Gastroesophageal sphincter (tissue), 4 donors: ENCODE measurements around the gene PARP12. TPM values are rescaled to one million over a fixed set of nuclear protein-coding genes. Genes with fewer than 3 reads are reported as not detected.

ENCODE experiments used
- ATAC-seq: fragments of 150-250 bp; one replicate; pipeline ENCODE4 v1.9.1; 2016; ENCODE audit warnings: mild to moderate bottlenecking, moderate library complexity
- H3K27ac ChIP-seq, 4 donors: fragments of 200-600 bp; sonication (generic) in 3 of 4; 1 replicate in 3 of 4; 2 replicates in 1 of 4; pipeline ENCODE4 v1.5.1; 2016 to 2019
- H3K27me3 ChIP-seq: fragments of 200-600 bp; sonication (generic); one replicate; pipeline ENCODE4 v1.5.1; 2019
- H3K36me3 ChIP-seq, 2 donors: fragments of 200-600 bp; sonication (generic); one replicate each; pipeline ENCODE4 v1.5.1; 2019; ENCODE audit warnings: control low read depth in 1 of 2
- H3K4me1 ChIP-seq, 3 donors: fragments of 200-600 bp; sonication (generic); 1 replicate in 2 of 3; 2 replicates in 1 of 3; pipeline ENCODE4 v1.5.1; 2016 to 2019; ENCODE audit warnings: control low read depth in 2 of 3
- H3K4me3 ChIP-seq, 2 donors: fragments of 200-600 bp; sonication (generic); one replicate each; pipeline ENCODE4 v1.5.1; 2019; ENCODE audit warnings: mild to moderate bottlenecking in 1 of 2, moderate library complexity in 1 of 2
- H3K9me3 ChIP-seq, 3 donors: fragments of 200-600 bp; sonication (generic); one replicate each; pipeline ENCODE4 v1.5.1; 2017 to 2019; ENCODE audit warnings: control low read depth in 2 of 3
- EP300 ChIP-seq: sonication (generic); formaldehyde crosslinking; IDR thresholded peaks from one replicate; pipeline ENCODE4 v1.6.1; 2017; ENCODE audit warnings: antibody characterized with exemption, mild to moderate bottlenecking
- POLR2A ChIP-seq, 2 donors: fragments of 450-650 bp; IDR thresholded peaks; one replicate each; pipeline ENCODE4 v1.6.1; 2017; ENCODE audit warnings: antibody characterized with exemption in 2 of 2, mild to moderate bottlenecking in 2 of 2, moderate library complexity in 1 of 2
- POLR2AphosphoS5 ChIP-seq: sonication (generic); formaldehyde crosslinking; IDR thresholded peaks from one replicate; pipeline ENCODE4 v1.6.1; 2017; ENCODE audit warnings: antibody characterized with exemption
- WGBS, 2 donors: methylation state at CpG; one replicate each; pipeline ENCODE4 v1.1.5; 2018; ENCODE audit warnings: low coverage in 1 of 2; 5-methylcytosine and 5-hydroxymethylcytosine counted together
- total RNA-seq, 4 donors: library from RNA; depleted of rRNA; stranded (reverse); fragments of >200 nt; gene quantifications; one replicate each; pipeline ENCODE4 v1.1.0, GENCODE V29; 2016
- TF ChIP-seq, protein P1 (sequence below), 4 experiments: fragments of 200-600 bp in 2 of 4; fragments of 450-650 bp in 2 of 4; sonication (generic) in 1 of 4; IDR thresholded peaks; one replicate each; pipeline ENCODE4 v1.5.1; 2017 to 2019; ENCODE audit warnings: antibody characterized with exemption in 4 of 4, mild to moderate bottlenecking in 2 of 4, moderate library complexity in 2 of 4

PARP12 gene
- total RNA-seq, 4 donors from 2014 or later, result 11.9 to 35.6 (median 18.1) TPM

DNA sequence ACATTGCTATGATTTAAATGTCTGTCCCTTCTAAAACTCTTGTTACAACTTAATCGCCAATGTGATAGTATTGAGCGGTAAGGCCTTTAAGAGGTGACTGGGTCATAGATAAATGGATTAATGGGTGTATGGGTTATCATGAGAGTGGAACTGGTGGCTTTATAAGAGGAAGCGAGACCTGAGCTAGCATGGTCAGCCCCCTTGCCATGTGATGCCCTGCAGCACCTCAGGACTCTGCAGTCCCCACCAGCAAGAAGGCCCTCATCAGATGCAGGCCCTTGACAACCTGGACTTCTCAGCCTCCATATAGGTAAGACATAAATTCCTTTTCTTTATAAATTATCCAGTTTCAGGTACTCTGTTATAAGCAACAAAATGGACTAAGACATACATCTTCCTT is 15.6 kb downstream of the PARP12 start:
- Histone ChIP-seq H3K27me3 (no peaks in the 10 kb centered on the region), H3K27ac (no peak overlapping the region), H3K4me3 (no peak overlapping the region), H3K9me3 (no peaks in the 10 kb centered on the region), H3K36me3 (peaks cover 0 to 59% of the 10 kb centered on the region in 2 donors), H3K4me1 (no peaks in the 10 kb centered on the region)
- 88 to 90% methylated on average over 2 of the region's 3 CpGs for WGBS, 2 donors
- no peak for TF ChIP-seq POLR2A (IDR thresholded peaks at IDR 0.05)
- TF ChIP-seq POLR2AphosphoS5, result no peak
- no peak for TF ChIP-seq EP300
- TF ChIP-seq, protein P1, sequence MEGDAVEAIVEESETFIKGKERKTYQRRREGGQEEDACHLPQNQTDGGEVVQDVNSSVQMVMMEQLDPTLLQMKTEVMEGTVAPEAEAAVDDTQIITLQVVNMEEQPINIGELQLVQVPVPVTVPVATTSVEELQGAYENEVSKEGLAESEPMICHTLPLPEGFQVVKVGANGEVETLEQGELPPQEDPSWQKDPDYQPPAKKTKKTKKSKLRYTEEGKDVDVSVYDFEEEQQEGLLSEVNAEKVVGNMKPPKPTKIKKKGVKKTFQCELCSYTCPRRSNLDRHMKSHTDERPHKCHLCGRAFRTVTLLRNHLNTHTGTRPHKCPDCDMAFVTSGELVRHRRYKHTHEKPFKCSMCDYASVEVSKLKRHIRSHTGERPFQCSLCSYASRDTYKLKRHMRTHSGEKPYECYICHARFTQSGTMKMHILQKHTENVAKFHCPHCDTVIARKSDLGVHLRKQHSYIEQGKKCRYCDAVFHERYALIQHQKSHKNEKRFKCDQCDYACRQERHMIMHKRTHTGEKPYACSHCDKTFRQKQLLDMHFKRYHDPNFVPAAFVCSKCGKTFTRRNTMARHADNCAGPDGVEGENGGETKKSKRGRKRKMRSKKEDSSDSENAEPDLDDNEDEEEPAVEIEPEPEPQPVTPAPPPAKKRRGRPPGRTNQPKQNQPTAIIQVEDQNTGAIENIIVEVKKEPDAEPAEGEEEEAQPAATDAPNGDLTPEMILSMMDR (IDR thresholded peaks at IDR 0.05), result no peak
- ATAC-seq, result no peak

DNA sequence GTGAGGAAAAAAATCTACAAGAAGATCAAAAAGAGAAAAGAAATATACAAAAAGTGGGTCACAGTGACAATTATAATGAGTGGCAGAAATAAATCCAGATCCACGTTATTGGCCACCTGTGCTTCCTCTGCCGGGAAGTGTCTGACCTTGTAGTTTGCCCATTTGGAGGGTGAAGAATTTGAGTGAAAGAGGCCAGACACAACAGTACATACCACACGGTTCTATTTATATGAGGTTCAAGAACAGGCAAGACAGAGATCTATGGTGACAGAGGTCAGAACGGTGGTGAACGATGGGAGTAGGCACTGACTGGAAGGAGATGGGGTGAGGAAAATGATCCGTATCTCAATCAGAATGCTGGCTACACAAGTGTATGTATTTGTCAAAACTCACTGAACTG is 17.1 kb downstream of the PARP12 start:
- no peak overlapping the region for H3K4me3 ChIP-seq
- no peak overlapping the region for H3K27ac ChIP-seq
- TF ChIP-seq, protein P1 (IDR thresholded peaks at IDR 0.05), result no peak
- TF ChIP-seq EP300, result no peak
- no peak for TF ChIP-seq POLR2AphosphoS5
- no peak for TF ChIP-seq POLR2A (IDR thresholded peaks at IDR 0.05)
- ATAC-seq, result no peak
- peaks cover 0 to 74% of the 10 kb centered on the region in 2 donors for H3K36me3 ChIP-seq
- H3K27me3 ChIP-seq, result no peaks in the 10 kb centered on the region
- H3K9me3 ChIP-seq, result no peaks in the 10 kb centered on the region
- WGBS, 2 donors, result 55 to 58% methylated on average over 4 to 6 of the region's 6 CpGs
- no peaks in the 10 kb centered on the region for H3K4me1 ChIP-seq

DNA sequence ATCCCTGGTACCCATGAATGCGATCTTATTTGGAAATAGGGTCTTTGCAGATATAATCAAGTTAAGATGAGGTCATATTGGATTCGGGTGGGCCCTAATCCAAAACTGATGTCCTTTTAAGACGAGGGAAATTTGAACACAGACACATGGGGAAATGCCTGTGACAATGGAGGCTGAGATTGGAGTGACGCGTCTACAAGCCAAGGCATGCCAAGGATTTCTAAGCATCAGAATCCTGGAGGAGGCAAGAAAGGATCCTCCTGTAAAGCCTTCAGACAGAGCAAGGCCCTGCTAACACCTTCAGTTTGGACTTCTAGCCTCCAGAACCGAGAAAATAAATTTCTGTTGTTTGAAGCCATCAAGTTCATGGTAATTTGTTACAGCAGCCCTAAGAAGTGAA is 18.5 kb downstream of the PARP12 start:
- no peaks in the 10 kb centered on the region for H3K4me1 ChIP-seq
- H3K9me3 ChIP-seq, result no peaks in the 10 kb centered on the region
- H3K36me3 ChIP-seq, result peaks cover 0 to 88% of the 10 kb centered on the region in 2 donors
- H3K27me3 ChIP-seq, result no peaks in the 10 kb centered on the region
- 91 to 92% methylated on average over 6 of the region's 6 CpGs for WGBS, 2 donors
- no peak overlapping the region for H3K4me3 ChIP-seq
- ATAC-seq, result no peak
- no peak overlapping the region for H3K27ac ChIP-seq
- TF ChIP-seq POLR2A (IDR thresholded peaks at IDR 0.05) (no peak), POLR2AphosphoS5 (no peak), EP300 (no peak)
- TF ChIP-seq, protein P1 (IDR thresholded peaks at IDR 0.05), result no peak

DNA sequence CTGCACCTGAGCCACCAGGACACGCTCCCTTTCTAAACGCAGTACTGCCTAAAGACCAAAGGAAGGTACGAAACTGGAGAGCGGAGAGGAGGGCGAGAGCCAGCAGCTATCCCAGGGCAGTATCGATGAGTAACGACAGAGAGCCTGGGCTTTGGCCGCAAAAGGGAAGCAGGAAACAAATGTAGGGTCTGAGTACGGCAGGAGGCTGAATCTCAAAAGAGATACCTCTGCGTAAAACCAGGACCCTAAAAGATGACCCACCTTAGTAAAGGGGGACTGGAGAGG is 20.4 kb downstream of the PARP12 start:
- Histone ChIP-seq H3K4me1 (no peaks in the 10 kb centered on the region), H3K27me3 (no peaks in the 10 kb centered on the region), H3K27ac (no peak overlapping the region), H3K9me3 (no peaks in the 10 kb centered on the region), H3K4me3 (no peak overlapping the region), H3K36me3 (peaks cover 0 to 96% of the 10 kb centered on the region in 2 donors)
- 88 to 94% methylated on average over 4 to 8 of the region's 10 CpGs for WGBS, 2 donors
- ATAC-seq, result no peak
- TF ChIP-seq, protein P1 (IDR thresholded peaks at IDR 0.05), result no peak
- TF ChIP-seq POLR2AphosphoS5 (no peak), POLR2A (IDR thresholded peaks at IDR 0.05) (no peak), EP300 (no peak)

DNA sequence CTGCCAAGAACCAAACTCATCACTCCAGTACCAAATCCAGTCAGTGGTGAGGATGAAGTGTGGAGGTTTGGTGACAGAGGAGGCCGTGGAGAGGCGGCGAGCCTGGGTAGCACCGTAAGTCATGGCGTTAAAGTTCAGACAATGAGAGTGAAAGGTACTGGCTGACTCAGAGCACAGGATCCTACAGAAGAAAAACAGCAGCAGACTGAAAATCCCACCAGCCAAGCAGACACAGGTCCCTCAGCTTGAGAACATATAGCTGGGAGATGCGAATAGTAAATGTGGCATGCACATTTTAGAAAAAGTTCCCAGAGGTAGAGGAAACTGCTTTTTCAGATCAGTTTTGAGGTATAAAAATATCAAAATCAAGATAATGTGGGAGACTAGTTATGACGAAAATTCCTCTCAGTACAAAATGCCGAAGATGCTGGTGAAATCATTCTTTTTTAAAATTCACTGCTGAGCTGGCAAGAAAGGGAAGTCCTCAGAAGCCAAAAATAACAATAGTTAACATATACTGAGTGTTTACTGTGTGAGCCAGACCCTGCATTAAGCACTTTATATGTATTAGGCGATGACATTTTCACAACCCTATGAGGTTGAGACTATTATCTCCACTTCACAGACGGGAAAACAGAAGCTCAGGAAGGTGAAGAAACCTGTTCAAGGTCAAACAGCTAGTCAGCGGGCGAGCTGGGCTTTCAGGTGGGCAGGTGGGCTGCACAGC is 20.9 kb downstream of the PARP12 start:
- no peaks in the 10 kb centered on the region for H3K9me3 ChIP-seq
- no peaks in the 10 kb centered on the region for H3K27me3 ChIP-seq
- H3K4me3 ChIP-seq, result no peak overlapping the region
- H3K27ac ChIP-seq, result no peak overlapping the region
- H3K4me1 ChIP-seq, result no peaks in the 10 kb centered on the region
- TF ChIP-seq EP300 (no peak), POLR2AphosphoS5 (no peak), POLR2A (IDR thresholded peaks at IDR 0.05) (no peak)
- TF ChIP-seq, protein P1 (IDR thresholded peaks at IDR 0.05), result no peak
- H3K36me3 ChIP-seq, result peaks cover 0 to 97% of the 10 kb centered on the region in 2 donors
- 87 to 88% methylated on average over 6 to 12 of the region's 12 CpGs for WGBS, 2 donors
- ATAC-seq, result no peak
